RCC 7860 (cell line): ENCODE data around the gene RFFL.

Experiments
- DNase-seq: peaks from one replicate; pipeline ENCODE4 v3.0.0-alpha.2; 2015; ENCODE audit warnings: low spot score
- FAIRE-seq: peaks from 2 replicates; lab custom pipeline; 2012; peaks lifted over from hg19 to GRCh38; lab: Jason Lieb, UNC

The RFFL gene

DNA sequence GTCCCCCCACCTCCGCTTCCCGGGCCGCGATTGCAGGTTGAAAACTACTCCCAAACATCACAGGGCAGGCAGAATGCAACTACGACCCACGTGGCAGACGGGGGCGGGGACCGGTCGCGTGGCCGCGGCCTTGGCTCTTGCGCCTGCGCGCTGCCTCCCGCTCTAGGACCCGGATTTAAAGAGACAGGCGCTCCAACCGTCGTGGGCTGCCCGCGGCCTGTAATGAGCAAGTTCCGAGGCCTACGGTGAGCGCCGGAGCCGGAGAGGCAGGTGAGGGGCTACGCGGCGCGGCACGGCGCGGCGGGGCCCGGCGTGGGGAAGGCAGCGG, 83.2 kb downstream of the RFFL start, which contains the start of gene LIG3:
Gene LIG3 (plus strand): TSS at position 160 of the 328 bp plus-strand sequence. CDS start 2,494 bp downstream, outside the sequence.
- no peak for FAIRE-seq

DNA sequence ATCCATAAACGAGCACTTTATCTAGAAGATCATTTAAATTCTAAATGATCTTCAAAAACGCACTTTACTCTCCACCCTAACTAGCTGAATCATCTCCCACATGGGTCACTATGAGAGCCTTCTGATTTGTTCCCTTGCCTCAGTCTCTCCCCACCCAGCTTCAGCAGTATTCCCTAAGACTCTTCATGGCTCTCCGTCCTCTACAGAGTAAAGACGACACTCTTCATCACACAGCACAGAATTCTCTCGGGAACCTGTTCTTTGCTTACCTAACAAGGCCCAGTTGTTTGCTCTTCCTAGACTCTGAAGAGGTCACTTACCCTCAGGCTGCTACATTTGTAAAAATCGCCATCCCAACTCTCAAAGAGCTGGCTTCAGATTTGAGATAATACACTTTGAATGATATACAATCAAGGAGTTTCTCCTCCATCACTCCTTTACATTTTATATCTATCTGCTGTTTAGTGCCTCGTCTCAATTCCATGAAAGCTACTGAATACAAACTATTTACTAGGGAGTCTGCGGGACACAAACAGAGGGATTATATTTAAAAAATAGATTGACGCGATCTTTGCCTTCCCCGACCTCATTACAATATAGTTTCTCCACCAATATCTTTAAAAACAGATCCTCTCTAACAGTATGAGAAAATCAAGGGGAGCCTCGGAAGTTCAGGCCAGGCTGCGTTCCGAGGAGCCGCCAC, 83.7 kb downstream of the RFFL start:
- no peak for FAIRE-seq
- DNase-seq: no peak

More for the DNA sequence above, 83.2 kb downstream of the RFFL start, which contains the start of gene LIG3:
- peak; percentile 87 for DNase-seq

DNA sequence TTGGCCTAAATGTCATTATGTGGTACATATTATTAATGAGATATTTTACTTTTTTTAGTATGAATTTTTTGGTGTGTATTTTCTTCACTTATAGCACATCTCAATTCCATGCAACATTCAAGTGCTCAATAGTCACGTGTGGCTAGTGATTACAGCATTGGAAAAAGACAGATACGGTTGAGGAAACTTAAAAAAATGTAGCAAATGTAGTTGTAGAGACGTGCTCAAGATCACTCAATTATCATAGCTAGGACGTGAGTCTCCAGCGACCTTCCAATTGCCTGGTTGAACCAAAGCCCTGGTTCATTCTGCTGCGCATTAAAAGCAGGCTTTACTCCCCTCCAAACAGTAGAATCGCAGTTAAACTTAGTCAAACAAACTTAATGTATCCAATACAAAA, 84.4 kb downstream of the RFFL start:
- no peak for DNase-seq
- FAIRE-seq: no peak

DNA sequence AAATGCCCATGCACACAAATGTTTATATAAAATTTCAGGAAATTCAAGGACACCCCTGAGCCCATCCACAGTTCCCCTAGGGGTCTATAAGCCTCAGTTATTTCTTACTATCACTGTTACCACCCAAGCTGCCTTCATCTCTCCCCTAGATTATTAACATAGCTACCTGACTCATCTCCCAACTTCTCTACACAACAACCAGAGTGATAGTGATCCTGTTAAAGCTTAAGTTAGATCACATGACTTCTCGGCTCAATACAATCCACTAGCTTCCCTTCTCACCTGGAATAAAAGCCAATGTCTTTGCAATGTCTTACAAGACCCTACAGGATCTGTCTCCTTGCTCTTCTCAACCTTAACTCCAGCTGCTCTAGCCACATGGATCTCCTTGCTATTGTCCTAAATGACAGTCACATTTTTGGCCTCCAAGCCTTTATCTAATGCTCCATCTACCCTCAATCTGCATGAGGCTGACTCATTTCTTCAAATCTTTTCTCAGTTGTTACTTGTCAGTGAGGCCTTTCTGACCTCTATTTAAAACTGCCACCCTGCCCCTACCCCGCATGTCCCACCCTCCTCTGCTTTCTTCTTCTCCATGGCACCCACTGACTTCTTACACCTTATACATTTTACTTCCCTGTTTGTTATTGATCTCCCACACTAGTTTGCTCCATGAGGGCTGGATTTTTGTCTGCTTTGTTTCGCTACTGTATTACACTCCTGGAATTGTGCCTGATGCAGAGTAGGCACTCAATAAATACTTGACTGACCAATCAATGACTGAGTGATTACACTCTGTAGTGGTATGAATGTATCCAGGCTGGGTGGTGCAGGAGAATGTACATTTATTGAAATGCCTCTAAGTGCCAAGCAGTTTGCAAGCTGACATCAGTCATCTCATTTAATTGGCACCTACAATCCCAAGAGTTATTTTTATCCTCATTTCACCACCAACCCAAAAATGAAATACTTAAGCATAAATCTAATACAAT, 88.4 kb downstream of the RFFL start:
- no peak for FAIRE-seq
- no peak for DNase-seq

DNA sequence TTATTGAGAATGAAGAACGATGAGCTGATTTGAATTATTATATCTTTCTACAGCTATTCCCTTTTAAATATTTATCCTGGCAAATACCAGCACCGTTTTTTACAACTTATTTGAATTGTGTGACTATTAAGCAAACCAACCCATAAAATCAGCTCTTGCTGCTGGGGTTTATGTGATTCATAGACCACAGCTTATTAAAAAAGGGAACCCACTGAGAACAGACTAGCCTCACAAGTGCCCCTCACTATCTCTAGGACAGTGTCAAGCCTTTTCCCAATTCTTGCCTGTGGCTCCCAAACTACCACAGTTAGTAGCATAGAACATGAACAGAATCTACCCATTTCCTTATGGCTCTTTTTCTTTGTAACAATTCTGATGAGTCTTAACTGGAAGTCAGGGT, 89.3 kb downstream of the RFFL start:
- no peak for DNase-seq
- FAIRE-seq: no peak

DNA sequence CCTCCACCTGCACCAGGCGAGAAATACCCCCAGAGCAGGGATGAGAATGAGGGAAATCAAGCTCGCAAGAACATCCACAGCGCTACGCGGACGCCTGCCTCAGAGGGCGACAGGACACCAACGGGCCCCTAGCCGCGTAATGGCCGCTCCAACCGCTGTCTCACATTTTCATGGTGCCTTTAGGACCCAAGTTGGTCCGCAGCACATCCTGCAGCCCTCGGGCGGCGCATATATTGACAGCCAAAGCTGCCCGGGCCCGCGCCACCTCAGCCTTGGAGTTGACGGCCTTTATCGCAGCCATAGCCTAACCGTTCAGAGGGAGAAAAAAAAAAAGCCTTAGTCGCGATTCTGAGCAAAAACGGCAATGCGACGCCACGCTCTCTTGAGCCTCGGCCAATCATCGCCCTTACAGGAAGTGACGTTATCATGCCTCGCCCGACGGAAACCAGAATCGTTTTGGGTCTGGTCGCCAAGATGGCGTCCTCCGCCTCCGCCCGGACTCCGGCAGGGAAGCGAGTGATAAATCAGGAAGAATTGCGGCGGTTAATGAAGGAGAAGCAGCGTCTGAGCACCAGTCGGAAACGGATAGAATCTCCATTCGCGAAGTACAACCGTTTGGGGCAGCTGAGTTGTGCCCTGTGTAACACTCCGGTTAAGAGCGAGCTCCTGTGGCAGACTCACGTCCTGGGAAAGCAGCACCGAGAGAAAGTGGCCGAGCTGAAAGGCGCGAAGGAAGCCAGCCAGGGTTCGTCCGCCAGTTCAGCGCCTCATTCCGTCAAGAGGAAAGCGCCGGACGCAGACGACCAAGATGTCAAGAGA, 102.2 kb downstream of the RFFL start, which contains the start of the genes CCT6B and ZNF830:
Gene CCT6B (minus strand): TSS at position 368 of the 819 bp plus-strand sequence. CDS start 67 bp downstream, at position 301.
Gene ZNF830 (plus strand): TSS at position 448 of the 819 bp plus-strand sequence. CDS start 27 bp downstream, at position 475.
- DNase-seq (peak; percentile 76), FAIRE-seq (peak; percentile 72)

DNA sequence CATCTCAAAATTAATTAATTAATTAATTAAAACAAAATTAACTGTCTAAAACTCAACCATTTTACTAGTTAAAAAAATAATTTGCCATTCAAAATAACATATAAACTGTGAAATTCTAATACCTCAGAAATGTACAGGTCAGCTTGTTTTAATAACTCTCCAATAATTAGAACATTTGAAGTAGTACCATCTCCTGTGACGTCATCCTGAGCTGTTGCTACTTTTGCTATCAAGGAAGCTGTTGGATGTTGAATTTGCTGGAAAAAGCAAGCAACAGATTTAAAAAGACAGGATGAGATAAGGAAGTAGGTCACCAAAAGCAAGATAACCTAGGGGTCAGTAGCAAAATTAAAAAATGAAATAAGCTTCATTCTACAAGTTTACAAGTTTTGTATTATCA, 105.1 kb downstream of the RFFL start:
- FAIRE-seq (no peak), DNase-seq (no peak)
